HL-60 (cell line): ENCODE measurements around the gene GUCY2F.

ENCODE experiments used
- POLR2AphosphoS5 ChIP-seq: IDR thresholded peaks from 2 replicates; pipeline ENCODE4 v1.6.1; 2012; ENCODE audit warnings: low read depth
- TF ChIP-seq, protein P1 (sequence below): IDR thresholded peaks from one replicate; pipeline ENCODE4 v1.5.1; 2011; ENCODE audit warnings: low read length, control low read depth, inconsistent platforms; ENCODE audit not compliant: insufficient read depth
- TF ChIP-seq, protein P2 (sequence below): IDR thresholded peaks from 2 replicates; pipeline ENCODE4 v1.6.1; 2012; ENCODE audit warnings: low read depth; ENCODE audit not compliant: insufficient replicate concordance

DNA sequence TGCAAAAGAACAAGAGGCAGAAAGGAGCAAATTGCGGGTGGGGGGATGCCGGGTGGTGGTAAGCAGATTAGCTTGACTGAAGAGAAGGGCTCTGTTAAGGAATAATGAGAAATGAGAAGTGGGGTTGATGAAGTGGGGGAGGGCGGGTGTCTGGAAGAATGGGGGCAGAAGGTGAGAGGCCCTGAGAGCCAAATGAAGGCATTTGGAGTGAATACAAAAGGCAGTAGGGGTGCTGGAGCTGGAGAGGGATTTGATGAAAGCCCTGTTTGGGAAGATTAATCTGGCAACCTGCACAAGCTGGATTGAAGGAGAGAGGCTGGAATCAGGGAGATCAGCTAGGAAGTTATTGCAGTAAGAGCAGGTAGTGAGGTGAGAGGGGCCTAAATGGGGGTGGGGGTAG, 82.1 kb downstream of the GUCY2F start:
- TF ChIP-seq, protein P1, sequence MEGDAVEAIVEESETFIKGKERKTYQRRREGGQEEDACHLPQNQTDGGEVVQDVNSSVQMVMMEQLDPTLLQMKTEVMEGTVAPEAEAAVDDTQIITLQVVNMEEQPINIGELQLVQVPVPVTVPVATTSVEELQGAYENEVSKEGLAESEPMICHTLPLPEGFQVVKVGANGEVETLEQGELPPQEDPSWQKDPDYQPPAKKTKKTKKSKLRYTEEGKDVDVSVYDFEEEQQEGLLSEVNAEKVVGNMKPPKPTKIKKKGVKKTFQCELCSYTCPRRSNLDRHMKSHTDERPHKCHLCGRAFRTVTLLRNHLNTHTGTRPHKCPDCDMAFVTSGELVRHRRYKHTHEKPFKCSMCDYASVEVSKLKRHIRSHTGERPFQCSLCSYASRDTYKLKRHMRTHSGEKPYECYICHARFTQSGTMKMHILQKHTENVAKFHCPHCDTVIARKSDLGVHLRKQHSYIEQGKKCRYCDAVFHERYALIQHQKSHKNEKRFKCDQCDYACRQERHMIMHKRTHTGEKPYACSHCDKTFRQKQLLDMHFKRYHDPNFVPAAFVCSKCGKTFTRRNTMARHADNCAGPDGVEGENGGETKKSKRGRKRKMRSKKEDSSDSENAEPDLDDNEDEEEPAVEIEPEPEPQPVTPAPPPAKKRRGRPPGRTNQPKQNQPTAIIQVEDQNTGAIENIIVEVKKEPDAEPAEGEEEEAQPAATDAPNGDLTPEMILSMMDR: no peak
- no peak for TF ChIP-seq POLR2AphosphoS5
- TF ChIP-seq, protein P2, sequence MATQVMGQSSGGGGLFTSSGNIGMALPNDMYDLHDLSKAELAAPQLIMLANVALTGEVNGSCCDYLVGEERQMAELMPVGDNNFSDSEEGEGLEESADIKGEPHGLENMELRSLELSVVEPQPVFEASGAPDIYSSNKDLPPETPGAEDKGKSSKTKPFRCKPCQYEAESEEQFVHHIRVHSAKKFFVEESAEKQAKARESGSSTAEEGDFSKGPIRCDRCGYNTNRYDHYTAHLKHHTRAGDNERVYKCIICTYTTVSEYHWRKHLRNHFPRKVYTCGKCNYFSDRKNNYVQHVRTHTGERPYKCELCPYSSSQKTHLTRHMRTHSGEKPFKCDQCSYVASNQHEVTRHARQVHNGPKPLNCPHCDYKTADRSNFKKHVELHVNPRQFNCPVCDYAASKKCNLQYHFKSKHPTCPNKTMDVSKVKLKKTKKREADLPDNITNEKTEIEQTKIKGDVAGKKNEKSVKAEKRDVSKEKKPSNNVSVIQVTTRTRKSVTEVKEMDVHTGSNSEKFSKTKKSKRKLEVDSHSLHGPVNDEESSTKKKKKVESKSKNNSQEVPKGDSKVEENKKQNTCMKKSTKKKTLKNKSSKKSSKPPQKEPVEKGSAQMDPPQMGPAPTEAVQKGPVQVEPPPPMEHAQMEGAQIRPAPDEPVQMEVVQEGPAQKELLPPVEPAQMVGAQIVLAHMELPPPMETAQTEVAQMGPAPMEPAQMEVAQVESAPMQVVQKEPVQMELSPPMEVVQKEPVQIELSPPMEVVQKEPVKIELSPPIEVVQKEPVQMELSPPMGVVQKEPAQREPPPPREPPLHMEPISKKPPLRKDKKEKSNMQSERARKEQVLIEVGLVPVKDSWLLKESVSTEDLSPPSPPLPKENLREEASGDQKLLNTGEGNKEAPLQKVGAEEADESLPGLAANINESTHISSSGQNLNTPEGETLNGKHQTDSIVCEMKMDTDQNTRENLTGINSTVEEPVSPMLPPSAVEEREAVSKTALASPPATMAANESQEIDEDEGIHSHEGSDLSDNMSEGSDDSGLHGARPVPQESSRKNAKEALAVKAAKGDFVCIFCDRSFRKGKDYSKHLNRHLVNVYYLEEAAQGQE: no peak
